Keratinocyte (primary cell): ENCODE results near the gene POLK.

Experiments
- CTCF ChIP-seq, 3 experiments: IDR thresholded peaks in 1 of 3; conservative IDR thresholded peaks in 1 of 3; optimal IDR thresholded peaks in 1 of 3; 2 replicates in 2 of 3; 3 replicates in 1 of 3; pipeline versions ENCODE3 to v1.5.1; 2011; ENCODE audit warnings: low read length in 3 of 3, mild to moderate bottlenecking in 3 of 3, moderate library complexity in 2 of 3, control low read depth in 1 of 3, inconsistent platforms in 1 of 3; ENCODE audit not compliant: insufficient read depth in 2 of 3; ENCODE audit errors: extremely low read depth in 1 of 3
- EZH2 ChIP-seq: IDR thresholded peaks from one replicate; pipeline ENCODE4 v1.6.1; 2012; ENCODE audit warnings: inconsistent platforms, mild to moderate bottlenecking, low read length, moderate library complexity

DNA sequence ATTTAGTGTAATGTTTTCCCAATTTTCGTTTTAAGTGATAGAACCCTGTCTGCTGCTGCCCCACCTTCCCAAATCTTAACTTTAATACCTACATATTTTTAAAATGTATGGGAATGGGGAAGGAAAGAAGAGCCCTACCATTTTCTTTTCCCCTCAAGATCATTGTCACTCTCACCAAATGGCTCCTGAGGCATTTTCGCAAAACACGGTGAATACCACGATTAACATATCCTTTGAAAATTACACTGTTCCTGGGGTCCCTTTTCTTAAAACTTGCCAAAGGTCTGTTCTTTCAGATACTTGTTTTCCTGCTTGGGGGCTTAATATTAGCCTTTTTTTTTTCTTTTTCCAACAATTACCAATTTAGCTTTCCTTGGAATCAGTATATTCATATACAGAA, 36.3 kb upstream of the POLK start:
- TF ChIP-seq CTCF (optimal IDR thresholded peaks at IDR 0.05 in 1 of 3, IDR thresholded peaks at IDR 0.05 in 1 of 3, conservative IDR thresholded peaks at IDR 0.05 in 1 of 3; ENCODE audit: extremely low read depth in 1 of 3, insufficient read depth in 2 of 3, low read length in 3 of 3) (no peak), EZH2 (no peak)
